ENCODE measurements around the gene PTOV1.

PTOV1 gene

DNA sequence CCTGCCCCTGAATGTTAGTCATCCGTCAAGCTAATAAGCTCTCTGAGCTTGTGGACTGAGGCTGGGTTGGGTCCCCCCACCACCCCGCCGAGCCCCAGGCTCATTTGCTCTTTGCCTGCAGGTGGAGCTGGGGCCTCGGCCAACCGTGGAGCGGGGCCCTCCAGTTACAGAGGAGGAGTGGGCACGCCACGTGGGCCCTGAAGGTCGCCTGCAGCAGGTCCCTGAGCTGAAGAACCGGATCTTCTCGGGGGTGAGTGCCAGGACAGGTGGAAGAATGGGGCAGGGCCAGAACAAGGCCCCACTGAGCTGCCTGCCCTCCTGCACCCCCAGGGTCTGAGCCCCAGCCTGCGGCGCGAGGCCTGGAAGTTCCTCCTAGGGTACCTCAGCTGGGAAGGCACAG lies 31.7 kb downstream of the PTOV1 start:
- TF ChIP-seq, protein P1, sequence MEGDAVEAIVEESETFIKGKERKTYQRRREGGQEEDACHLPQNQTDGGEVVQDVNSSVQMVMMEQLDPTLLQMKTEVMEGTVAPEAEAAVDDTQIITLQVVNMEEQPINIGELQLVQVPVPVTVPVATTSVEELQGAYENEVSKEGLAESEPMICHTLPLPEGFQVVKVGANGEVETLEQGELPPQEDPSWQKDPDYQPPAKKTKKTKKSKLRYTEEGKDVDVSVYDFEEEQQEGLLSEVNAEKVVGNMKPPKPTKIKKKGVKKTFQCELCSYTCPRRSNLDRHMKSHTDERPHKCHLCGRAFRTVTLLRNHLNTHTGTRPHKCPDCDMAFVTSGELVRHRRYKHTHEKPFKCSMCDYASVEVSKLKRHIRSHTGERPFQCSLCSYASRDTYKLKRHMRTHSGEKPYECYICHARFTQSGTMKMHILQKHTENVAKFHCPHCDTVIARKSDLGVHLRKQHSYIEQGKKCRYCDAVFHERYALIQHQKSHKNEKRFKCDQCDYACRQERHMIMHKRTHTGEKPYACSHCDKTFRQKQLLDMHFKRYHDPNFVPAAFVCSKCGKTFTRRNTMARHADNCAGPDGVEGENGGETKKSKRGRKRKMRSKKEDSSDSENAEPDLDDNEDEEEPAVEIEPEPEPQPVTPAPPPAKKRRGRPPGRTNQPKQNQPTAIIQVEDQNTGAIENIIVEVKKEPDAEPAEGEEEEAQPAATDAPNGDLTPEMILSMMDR (conservative IDR thresholded peaks at IDR 0.05), result no peak
- H3K27ac ChIP-seq, result no peak overlapping the region

DNA sequence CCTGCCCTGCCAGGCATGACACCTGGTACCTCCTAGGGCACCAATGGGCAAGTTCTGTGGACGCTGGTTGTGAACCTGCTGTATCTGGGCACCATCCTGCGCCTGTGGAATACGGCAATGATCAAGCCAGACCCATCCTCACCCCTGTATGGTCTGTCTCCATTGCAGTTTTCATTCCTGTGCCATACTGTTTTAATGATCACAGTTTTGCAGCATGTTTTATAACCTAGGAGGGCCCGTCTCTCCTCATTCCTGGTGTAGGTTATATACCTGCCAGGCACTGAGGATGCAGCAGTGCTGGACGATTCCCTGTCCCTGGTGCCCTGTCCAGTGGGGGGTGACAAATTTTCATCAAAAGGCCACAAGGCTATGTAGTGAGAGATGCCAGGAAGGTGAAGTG lies 32.1 kb downstream of the PTOV1 start:
- TF ChIP-seq, protein P1 (conservative IDR thresholded peaks at IDR 0.05), result no peak
- H3K27ac ChIP-seq, result no peak overlapping the region

DNA sequence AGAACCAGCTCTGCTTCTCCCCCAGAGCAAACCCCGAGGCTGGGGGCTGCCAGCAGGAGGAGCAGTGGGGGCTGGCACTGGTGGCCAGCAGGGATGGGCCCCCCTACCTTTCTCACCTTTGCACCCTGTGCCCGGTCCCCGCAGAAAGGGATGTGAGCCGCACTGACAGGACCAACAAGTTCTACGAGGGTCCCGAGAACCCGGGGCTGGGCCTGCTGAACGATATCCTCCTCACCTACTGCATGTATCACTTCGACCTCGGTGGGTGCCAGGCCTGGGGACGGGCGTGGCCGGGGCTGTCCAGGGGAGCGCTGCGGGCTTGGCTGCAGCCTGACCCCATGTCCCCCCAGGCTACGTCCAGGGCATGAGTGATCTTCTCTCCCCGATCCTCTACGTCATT lies 33.1 kb downstream of the PTOV1 start:
- H3K27ac ChIP-seq, result no peak overlapping the region
- TF ChIP-seq, protein P1 (conservative IDR thresholded peaks at IDR 0.05), result no peak

DNA sequence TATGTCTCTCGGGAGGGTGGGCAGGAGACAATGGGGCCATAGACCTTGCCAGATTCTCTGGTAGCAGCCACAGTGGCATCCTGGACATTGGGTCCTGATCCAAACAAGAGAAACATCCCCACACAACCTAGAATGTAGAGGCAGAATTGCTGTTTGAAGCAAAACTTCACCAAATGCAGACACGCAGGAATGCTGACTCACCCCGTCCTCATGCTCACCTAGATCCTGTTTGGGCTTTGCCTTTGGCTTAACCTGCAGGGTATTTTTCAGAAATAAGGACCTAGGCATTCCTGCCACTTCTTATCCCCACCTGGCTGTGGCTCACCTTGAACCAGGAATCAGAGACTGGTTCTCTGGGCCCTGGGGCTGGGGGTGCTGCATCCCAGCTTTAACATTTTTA lies 33.8 kb downstream of the PTOV1 start:
- TF ChIP-seq, protein P1 (conservative IDR thresholded peaks at IDR 0.05), result no peak
- no peak overlapping the region for H3K27ac ChIP-seq

DNA sequence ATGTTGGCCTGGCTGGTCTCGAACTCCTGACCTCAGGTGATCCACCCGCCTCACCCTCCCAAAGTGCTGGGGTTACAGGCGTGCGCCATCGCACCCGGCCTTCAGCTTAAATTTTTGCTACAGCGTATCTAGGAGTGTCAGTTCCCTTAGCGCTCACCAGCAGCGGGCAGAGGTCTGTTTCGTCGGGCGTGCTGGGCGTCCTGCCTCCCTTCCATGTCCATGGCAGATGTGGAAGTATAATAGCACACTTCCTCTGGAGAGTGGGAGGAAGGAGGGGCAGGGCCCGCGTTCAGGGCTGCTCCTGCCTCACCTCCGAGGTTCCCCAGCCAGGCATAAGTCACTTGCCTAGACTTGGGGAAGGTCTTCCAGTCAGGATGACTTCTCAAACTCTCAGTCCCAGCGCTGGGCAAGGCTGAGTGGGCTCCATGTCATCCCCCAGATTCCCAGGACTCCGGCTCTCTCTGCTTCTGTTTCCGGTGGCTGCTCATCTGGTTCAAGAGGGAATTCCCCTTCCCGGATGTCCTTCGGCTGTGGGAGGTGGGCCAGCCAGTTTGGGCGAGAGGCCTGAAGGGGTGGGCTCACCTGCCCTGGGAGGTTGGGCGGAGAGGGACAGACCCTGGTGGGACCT lies 36.2 kb downstream of the PTOV1 start:
- no peak overlapping the region for H3K27ac ChIP-seq
- TF ChIP-seq, protein P1 (conservative IDR thresholded peaks at IDR 0.05), result no peak

DNA sequence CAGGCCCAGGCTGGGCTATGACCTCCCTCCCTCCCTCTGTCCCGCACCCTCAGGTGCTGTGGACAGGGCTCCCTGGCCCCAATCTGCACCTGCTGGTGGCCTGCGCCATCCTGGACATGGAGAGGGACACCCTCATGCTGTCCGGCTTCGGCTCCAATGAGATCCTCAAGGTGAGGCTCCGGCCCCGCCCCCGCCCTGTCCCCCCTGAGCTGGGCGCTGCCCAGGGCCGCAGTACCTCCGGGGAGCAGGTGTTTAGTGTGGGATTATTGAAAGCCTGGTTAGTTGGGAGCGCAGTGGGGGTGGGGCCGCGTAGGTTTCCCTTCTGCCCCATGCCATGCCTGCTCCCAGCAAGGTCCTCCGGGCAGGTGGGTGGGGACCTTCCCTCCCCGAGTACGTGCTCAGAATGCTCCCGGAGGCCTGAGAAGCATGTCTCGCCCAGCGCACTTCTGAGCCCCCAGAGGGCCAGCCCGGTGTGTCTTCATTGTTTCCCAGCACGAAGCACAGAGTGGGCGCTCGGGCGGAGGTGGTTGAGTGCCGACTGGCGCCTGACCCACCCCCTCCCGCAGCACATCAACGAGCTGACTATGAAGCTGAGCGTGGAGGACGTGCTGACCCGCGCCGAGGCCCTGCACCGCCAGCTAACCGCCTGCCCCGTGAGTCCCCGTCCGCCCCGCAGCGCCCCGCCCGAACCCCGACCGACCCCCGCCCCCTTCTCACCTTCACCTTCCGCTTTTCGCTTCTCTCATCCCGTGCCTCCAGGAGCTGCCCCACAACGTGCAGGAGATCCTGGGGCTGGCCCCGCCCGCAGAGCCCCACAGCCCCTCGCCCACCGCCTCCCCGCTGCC lies 36.9 kb downstream of the PTOV1 start:
- TF ChIP-seq, protein P1 (conservative IDR thresholded peaks at IDR 0.05), result no peak
- H3K27ac ChIP-seq, result no peak overlapping the region

DNA sequence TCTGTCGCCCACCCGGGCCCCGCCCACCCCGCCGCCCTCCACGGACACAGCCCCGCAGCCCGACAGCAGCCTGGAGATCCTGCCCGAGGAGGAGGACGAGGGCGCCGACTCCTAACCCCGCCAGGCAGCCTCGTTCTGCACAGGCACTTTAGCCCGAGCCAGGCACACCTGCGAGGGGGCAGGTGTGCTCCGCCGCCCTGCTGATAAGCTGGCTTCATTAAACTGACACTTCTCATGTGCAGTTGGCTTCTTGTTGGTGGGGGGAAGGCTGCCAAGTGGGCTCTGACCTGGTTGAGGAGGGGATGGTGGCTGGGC lies 37.5 kb downstream of the PTOV1 start:
- H3K27ac ChIP-seq, result no peak overlapping the region
- TF ChIP-seq, protein P1 (conservative IDR thresholded peaks at IDR 0.05), result no peak
